GM13976 (cell line): Measurements from ENCODE around the gene UBXN4.

Experiments used
- DNase-seq: peaks from one replicate; pipeline ENCODE4 v3.0.0; 2012; ENCODE audit warnings: low spot score
- CTCF ChIP-seq: IDR thresholded peaks from 2 replicates; pipeline ENCODE4 v1.5.1; 2012; ENCODE audit warnings: borderline replicate concordance, mild to moderate bottlenecking; ENCODE audit not compliant: insufficient read depth; ENCODE audit errors: extremely low read depth, missing control alignments, control extremely low read depth
- in situ Hi-C: fragments of 300-500 bp; cut with MboI; formaldehyde crosslinking; loops from one replicate; pipeline ENCODE4 v1.12.0; 2022; ENCODE audit warnings: low sequenced_read_pairs, mixed read lengths, inconsistent platforms; ENCODE audit not compliant: unreplicated experiment

Gene UBXN4

GRCh38 chr2:135762022-135762421, 20.4 kb downstream of the UBXN4 start:
- in situ Hi-C loops = no loop called here
- TF ChIP-seq CTCF = no peak
- DNase-seq = no peak

GRCh38 chr2:135762530-135762929, 20.9 kb downstream of the UBXN4 start:
- in situ Hi-C loops = no loop called here
- no peak for DNase-seq
- no peak for TF ChIP-seq CTCF

- no peak for DNase-seq
- TF ChIP-seq CTCF = no peak
- in situ Hi-C loops = no loop called here
These were observed 27.2 kb downstream of the UBXN4 start for GRCh38 chr2:135768863-135769262.

GRCh38 chr2:135773319-135773718, 31.7 kb downstream of the UBXN4 start:
- no peak for TF ChIP-seq CTCF
- no peak for DNase-seq
- in situ Hi-C loops = no loop called here

- no peak for TF ChIP-seq CTCF
- DNase-seq = no peak
- in situ Hi-C loops = no loop called here
These were observed 32.3 kb downstream of the UBXN4 start for GRCh38 chr2:135773917-135774316.

- DNase-seq = no peak
- no peak for TF ChIP-seq CTCF
- in situ Hi-C loops = no loop called here
These were observed 33.8 kb downstream of the UBXN4 start for GRCh38 chr2:135775420-135775819.

GRCh38 chr2:135776367-135776766, 34.7 kb downstream of the UBXN4 start:
- no peak for TF ChIP-seq CTCF
- in situ Hi-C loops = no loop called here
- no peak for DNase-seq
